AG08395 (cell line): ENCODE results near the gene MANSC4.
"Not testable (repeated sequence)": the region's sequence is repeated elsewhere in the genome, so short reads cannot be mapped to it uniquely, and the experiment has no call there.

ENCODE experiments used
- DNase-seq: peaks from one replicate; pipeline ENCODE4 v3.0.0; 2012; ENCODE audit warnings: mixed read lengths, low spot score

Gene MANSC4

DNA sequence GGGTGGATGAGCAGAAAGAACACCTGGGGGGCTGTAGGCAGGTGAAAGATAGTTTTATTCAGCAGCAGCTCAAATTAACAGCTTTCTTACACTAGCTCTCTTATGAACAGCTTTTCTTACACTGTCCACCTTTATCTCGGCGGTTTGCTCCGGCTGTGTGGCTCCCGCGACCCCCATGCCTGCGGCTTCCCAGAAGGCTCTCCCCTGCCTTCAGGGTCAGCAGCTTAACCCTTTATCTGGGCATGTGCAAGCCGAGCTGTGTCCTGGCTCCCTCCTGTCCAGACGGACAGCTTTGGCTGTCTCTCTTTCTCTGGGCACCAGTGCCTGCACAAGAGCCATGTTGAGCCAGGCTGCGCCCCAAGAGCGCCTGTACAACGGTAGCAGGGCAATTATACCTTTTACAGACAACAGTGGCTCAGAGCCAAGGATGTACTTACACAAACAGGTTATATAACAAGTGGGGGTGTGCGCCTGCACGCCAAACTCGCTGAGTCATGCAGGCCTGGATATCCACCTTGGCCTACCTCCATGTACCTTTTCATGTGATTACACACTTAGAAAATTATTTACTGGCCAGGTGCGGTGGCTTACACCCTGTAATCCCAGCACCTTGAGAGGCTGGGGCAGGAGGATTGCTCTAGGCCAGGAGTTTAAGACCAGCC, 28.5 kb downstream of the MANSC4 start:
- DNase-seq: no peak

DNA sequence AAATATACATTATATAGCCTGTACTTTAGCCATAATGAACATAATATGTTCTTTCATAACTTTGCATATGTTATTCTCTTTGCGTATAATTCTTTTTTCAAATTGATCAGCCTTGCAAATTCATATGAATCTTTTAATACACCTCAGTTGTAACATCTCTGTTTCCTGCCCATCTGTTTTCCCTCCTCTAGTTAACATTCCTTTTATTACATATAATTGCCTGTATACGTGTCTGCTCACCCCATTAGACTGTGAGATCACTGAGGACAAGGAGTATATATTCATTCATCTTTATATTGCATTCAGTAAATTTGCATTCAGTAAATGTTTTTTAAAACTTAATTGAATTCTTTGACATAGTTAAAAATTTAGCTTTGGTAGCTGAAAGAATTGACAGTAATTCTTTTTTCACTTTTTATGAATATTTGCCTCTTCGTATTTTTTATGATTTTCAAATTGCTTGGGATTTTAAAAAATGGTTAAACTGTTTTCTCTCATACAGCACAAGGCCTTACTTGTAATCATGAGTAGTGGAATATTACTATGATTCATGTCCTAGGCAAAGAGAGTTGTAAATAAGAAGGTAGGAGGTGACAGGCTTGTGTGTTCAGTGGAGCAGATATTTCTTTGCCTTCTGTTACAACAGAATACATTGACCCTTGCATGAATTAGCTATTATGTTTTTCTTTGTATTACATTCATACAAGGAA, 32.8 kb downstream of the MANSC4 start:
- DNase-seq: no peak

GRCh38 chr12:27745734-27746133, 34.3 kb downstream of the MANSC4 start:
- DNase-seq: not testable (repeated sequence)

- DNase-seq: no peak
Observed at GRCh38 chr12:27743601-27744000, 36.4 kb downstream of the MANSC4 start.

DNA sequence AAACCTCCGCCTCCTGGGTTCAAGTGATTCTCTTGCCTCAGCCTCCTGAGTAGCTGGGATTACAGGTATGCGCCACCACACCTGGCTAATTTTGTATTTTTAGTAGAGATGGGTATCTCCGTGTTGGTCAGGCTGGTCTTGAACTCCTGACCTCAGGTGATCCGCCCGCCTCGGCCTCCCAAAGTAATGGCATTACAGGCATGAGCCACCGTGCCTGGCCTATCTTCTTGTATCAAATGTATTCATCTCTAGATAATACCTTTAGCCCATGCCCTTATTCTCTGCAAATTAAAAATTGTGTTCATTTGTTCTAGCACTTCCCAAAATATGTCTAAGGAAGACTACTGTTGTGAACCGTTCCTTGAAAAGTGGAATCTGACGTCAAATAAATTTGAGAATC, 45.7 kb downstream of the MANSC4 start:
- DNase-seq: not testable (repeated sequence)

DNA sequence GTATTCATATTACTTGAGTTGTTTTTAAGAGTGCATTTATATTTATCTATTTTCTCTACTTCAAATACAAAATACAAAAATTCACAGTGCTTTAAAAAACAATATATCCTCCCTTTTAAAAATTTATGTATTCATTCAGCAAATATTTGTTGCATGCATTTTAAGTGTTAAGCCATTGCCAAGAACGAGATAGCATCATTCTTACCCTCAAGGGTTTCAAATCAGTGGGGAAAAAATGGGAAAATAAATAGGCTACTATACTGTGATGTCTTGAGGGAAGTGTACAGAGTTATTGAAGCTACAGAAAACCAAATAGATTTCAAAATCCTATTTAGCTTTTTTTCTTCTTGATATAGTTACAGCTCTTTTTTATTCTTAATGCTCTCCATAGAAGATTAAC, 46.2 kb downstream of the MANSC4 start:
- no peak for DNase-seq

DNA sequence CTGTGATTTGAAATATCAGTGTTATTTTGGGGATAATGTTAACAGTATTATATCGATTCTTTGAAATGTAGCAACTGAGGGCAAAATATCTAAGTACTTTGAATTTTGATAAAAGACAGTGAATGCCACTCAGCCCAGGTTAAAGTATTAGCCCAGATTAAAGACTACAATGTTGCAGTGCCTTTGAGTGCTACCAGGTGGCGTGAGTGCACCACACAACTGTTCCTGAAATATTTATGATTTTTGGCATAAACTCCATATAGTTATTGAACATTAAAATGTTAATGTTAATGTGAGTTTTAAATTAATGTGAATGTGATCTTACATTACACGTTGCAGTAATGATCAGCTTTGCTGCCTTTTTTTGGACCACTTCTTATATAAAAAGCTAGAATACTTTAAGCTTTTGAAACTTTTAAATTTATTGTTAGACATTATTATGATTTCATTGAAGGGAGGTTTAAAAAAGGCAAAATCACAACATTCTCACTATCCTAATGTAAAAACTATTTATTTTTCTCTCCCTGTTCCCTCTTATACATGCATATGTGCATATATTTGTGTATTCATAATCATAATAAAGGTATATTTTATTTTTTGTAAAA, 46.9 kb downstream of the MANSC4 start:
- peak; percentile 46 for DNase-seq

DNA sequence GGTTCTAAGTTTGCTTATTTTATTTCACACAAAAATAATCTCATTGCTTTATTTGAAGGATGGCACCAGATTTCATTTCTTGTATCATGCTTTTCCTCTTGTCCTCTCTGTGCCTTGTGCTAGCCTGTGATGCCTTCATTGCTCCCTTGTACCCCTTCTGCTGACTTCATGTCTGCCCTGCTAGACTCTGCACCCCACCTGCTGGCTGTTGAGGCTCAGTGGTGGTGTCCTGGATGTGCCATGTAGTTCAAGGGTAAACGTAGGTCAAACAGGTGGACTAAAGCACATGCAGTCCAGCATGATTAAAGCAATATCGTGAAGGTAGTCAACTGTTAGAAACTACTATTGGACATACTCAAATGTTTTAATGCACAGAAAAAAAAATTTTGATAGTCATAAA, 47.8 kb downstream of the MANSC4 start:
- peak; percentile 10 for DNase-seq

DNA sequence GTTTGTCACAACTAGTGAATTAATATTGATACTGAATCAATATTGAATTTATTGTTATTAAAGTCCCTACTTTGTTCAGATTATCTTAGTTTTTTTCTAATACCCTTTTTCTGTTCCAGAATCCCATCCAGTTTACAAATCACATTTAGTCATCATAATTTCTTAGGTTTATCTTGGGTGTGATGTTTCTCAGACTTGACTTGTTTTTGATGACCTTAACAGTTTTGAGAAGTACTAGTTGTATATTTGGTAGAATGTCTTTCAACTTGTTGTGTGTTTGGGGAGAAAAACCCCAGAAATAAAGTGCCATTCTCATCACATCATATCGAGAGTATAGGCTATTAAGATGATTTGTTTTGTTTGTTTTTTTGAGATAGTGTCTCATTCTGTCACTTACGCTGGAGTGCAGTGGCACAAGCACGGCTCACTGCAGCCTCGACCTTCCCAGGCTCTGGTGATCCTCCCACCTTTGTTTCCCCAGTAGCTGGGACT, 49.9 kb downstream of the MANSC4 start:
- no peak for DNase-seq

GRCh38 chr12:27723212-27723611, 56.8 kb downstream of the MANSC4 start:
- no peak for DNase-seq
